HepG2 (cell line): ENCODE results near the gene USP19. TPM values are rescaled to one million over a fixed set of nuclear protein-coding genes. Genes with fewer than 3 reads are reported as not detected.

Experiments
- DMAP1 ChIP-seq: IDR thresholded peaks from 2 replicates; pipeline ENCODE4 v1.6.1; 2016
- FLYWCH1 ChIP-seq: sonication (generic); formaldehyde crosslinking; IDR thresholded peaks from 2 replicates; pipeline ENCODE4 v1.8.1; 2023; ENCODE audit warnings: mild to moderate bottlenecking, missing genetic modification reagents
- HNF4A ChIP-seq: sonication (generic); formaldehyde crosslinking; IDR thresholded peaks from 2 replicates; pipeline ENCODE4 v1.4.0; 2020; ENCODE audit warnings: missing genetic modification reagents
- HNRNPH1 ChIP-seq: fragments of 200-400 bp; formaldehyde crosslinking; optimal IDR thresholded peaks from 2 replicates; pipeline ENCODE3; 2017; ENCODE audit warnings: mild to moderate bottlenecking, low read depth, low read length
- KDM6A ChIP-seq: IDR thresholded peaks from 2 replicates; pipeline ENCODE4 v1.6.1; 2016; ENCODE audit warnings: low read depth
- ZKSCAN5 ChIP-seq: sonication (generic); formaldehyde crosslinking; IDR thresholded peaks from 2 replicates; pipeline ENCODE4 v1.5.1; 2020; ENCODE audit warnings: mild to moderate bottlenecking, missing genetic modification reagents
- ZNF207 ChIP-seq: fragments of 450-650 bp; IDR thresholded peaks from 2 replicates; pipeline ENCODE4 v1.6.1; 2016; ENCODE audit warnings: antibody characterized with exemption, borderline replicate concordance
- ZNF646 ChIP-seq: sonication (generic); formaldehyde crosslinking; IDR thresholded peaks from 2 replicates; pipeline ENCODE4 v1.9.0; 2021; ENCODE audit warnings: mild to moderate bottlenecking, missing genetic modification reagents
- ZNF652 ChIP-seq: IDR thresholded peaks from 2 replicates; pipeline ENCODE4 v1.6.1; 2016; ENCODE audit warnings: low read depth, borderline replicate concordance
- ZNF761 ChIP-seq: sonication (generic); formaldehyde crosslinking; conservative IDR thresholded peaks from 2 replicates; pipeline ENCODE4 v1.4.0; 2020; ENCODE audit warnings: mild to moderate bottlenecking, missing genetic modification reagents
- ZNF788 ChIP-seq: sonication (generic); formaldehyde crosslinking; IDR thresholded peaks from 2 replicates; pipeline ENCODE4 v1.5.0; 2020; ENCODE audit warnings: mild to moderate bottlenecking, missing genetic modification reagents, borderline replicate concordance
- polyA plus RNA-seq, 8 experiments: library from polyadenylated mRNA; depleted of rRNA in 3 of 8; stranded (reverse) in 7 of 8; unstranded in 1 of 8; fragments of >200 nt; fragmentation: Illumina TruSeq in 4 of 8; extraction: Trizol in 4 of 8; gene quantifications; 2 replicates each; pipeline versions ENCODE4 v1.2.1 to v1.2.3, GENCODE V29; 2011 to 2016; ENCODE audit warnings: low read depth in 4 of 8, missing spikeins in 1 of 8, mixed read lengths in 1 of 8; ENCODE audit not compliant: insufficient read depth in 1 of 8
- total RNA-seq, 5 experiments: library from RNA; depleted of rRNA; stranded (reverse); fragments of >200 nt; fragmentation: Illumina TruSeq; extraction: Trizol; gene quantifications; 2 replicates each; pipeline ENCODE4 v1.2.3, GENCODE V29; 2016; ENCODE audit warnings: low read depth in 1 of 5
- TF ChIP-seq, protein P1 (sequence below): sonication (generic); formaldehyde crosslinking; IDR thresholded peaks from 2 replicates; pipeline ENCODE4 v1.5.1; 2020; ENCODE audit warnings: missing genetic modification reagents, mild to moderate bottlenecking, borderline replicate concordance

USP19 gene
- total and polyA plus RNA-seq, 2 of the 13 experiments (the other 11 are each of a cell fraction or from before 2014, with no cell fraction given), result 28.3 to 31.7 TPM

GRCh38 chr3:49120438-49121131 lies at the start of gene USP19 (continued):
- TF ChIP-seq ZNF646 (CRISPR knock-in tag) (no peak), DMAP1 (CRISPR knock-in tag) (peak; percentile 83), KDM6A (CRISPR knock-in tag) (no peak), ZKSCAN5 (CRISPR knock-in tag) (0 out of 2 replicates have a peak, but pooled peaks have one; percentile 65), ZNF207 (no peak), HNF4A (peak; percentile 30; the same call in 1 of the 2 replicates), ZNF788 (CRISPR knock-in tag) (peak; percentile 71; the same call in 1 of the 2 replicates), HNRNPH1 (no peak), FLYWCH1 (no peak), ZNF761 (CRISPR knock-in tag) (no peak), ZNF652 (CRISPR knock-in tag) (no peak)
- TF ChIP-seq, protein P1, sequence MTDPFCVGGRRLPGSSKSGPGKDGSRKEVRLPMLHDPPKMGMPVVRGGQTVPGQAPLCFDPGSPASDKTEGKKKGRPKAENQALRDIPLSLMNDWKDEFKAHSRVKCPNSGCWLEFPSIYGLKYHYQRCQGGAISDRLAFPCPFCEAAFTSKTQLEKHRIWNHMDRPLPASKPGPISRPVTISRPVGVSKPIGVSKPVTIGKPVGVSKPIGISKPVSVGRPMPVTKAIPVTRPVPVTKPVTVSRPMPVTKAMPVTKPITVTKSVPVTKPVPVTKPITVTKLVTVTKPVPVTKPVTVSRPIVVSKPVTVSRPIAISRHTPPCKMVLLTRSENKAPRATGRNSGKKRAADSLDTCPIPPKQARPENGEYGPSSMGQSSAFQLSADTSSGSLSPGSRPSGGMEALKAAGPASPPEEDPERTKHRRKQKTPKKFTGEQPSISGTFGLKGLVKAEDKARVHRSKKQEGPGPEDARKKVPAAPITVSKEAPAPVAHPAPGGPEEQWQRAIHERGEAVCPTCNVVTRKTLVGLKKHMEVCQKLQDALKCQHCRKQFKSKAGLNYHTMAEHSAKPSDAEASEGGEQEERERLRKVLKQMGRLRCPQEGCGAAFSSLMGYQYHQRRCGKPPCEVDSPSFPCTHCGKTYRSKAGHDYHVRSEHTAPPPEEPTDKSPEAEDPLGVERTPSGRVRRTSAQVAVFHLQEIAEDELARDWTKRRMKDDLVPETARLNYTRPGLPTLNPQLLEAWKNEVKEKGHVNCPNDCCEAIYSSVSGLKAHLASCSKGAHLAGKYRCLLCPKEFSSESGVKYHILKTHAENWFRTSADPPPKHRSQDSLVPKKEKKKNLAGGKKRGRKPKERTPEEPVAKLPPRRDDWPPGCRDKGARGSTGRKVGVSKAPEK (CRISPR knock-in tag), result no peak
